GM18519 (cell line): ENCODE measurements around the gene SCRT2.

Source experiments
- ATAC-seq: cut with Tn5 transposase; IDR thresholded peaks from one replicate; pipeline ENCODE4 v1.9.1; 2021; ENCODE audit warnings: mild to moderate bottlenecking, moderate library complexity; ENCODE audit not compliant: unreplicated experiment, low FRiP score

The SCRT2 gene

DNA sequence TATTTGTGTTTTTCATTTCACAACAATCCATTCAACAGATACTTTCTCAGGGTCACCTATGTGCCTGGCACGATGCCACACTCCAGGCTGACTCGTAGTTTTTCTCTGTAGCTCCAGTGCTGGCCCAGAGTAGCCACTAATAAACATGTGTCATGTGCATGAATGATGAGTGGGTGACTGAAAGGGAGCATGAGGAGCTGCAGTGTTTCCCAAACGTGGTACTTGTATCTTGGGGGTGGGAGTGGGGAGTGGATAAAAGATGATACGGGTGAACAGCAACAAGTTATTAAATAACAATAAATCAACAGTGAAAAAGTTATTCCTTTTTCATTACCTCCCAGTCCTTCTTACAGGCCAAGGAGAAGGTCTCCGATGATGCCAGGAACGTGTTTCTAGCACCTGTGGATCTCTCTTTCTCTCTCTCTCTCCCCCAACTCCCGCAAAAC, 39.7 kb downstream of the SCRT2 start:
- ATAC-seq = no peak

DNA sequence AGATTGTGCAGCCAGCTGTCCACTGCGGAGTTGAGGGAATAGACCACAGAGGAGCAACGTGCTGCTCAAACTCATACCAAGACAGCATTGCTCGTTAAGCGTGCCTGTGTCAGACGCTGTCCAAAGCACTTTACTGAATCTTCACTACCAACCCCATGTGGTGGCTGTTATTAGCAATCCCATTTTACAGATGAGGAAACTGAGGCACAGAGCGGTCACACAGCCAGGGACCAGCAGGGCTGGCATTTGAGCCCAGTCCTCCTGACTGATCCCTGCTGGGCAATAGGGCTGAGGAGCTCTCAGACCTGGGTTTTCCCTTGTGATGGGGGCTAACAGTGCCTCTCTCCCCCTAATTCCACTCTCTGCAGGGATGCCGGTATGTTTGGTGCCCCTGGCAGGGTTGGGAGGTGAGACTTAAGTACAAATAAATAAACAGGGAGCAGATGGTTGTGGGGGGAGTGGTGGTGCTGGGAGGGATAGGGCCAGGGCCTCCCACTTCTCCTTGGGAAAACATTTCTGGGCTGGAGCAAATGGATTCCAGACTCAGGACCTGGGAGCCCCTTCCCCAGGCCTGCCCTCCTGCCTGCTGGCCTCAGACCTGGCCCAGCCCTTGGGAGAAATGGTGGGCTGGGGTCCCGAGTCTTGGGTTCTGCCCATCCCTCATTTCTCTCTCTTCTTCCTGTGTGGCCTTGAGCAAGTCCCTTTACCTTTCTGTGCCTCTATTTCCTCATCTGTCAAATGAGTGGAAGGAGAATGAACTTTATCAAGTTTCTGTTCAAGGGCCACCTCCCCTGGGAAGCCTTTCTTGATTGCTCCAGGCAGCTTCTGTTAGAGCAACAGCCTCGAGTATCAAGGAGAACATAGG, 40.3 kb downstream of the SCRT2 start:
- ATAC-seq = no peak

DNA sequence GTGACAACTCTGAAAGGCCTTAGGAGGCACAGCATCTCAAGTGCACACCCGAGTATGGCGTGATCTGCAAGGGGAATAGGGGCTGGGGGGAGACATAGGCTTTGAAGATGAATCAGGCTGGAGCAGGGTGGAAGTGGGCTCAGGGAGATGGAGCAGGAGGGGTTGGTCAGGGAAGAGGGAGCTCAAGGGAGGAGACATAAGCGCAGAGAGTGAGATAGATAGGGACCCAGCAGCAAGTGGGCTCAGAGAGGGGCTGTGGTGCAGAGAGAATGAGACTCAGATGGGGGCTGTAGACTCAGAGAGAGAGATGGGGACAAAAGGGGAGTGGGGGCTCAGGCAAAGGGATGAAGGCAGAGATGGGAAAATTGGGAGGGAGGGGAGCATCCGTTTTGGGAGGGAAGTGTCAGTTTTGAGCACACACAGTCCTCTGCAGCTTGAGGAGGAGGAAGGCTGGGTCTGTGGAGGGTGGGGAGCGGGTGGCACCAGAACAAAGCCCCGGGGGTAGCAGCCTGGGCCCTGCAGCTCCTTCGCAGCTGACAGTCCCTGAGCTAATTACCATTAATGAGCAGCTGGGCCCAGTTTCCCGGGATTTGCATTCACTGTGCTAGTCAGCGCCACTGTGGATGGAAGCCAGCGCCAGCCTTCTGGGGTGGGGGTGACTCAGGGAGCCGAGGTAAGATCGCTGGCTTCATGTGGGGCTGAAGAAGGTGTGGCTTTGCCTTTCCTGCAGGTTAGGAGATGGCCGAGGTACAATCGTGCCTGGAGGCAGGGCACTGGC, 41.3 kb downstream of the SCRT2 start:
- no peak for ATAC-seq

DNA sequence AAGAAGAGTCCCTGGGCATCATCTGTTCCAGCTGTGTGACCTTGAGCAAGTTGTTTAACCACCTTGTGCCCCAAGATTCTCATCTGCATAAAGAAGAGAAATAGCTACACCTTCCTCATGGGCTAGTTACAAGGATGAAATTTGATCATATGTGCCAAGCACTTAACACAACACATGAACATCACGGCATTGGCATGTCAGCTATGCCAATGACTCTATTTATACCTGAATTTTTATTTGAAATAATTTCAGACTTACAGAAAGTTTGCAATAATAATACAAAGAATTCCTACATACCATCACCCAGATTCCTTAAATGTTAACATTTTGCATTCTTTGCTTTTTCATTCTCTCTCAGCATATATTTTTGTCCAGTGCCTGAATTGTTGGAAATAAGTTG, 44.5 kb downstream of the SCRT2 start:
- no peak for ATAC-seq

DNA sequence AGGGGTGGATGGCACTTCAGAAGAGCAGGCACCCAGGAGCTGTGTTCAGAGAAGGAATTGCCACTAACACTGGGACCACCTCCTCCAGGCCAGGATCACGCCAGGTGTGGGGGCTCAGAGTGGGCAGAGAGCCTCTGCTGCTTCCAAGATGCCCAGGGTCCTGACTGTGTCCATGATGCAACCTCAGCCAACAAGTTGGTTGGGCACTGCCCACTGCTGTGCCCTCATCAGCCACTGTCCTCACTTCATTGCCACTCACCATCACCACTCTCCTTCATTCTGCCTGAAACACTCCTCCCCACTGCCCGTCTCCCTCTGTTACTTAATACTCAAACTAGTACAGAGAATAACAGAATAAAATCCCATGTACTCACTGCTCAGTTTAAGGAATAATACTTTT, 49.0 kb downstream of the SCRT2 start:
- no peak for ATAC-seq

DNA sequence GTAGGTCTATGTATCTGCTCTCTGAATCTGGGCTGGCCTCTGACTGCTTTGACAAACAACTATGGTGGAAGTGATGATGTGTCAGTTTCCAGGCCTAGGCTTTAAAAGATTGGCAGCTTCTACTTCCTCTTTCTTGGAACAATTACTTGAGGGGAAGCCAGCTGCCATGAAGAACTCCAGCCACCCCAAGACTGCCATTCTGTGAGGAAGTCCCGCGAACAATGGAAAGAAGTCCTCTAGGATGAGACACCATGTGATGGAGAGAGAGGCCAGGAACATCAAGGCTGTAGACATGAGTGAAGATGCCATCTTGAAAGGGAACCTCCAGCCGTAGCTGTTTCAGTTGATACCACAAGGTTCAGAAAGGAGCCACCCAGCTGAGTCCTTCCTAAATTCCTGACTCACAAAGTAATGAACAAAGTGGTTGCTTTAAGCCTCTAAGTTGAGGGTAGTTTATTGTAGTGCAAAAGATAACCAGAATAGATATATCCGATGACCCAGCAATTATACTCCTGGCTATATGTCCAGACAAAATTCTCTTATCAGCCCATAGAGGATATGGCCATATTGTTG, 50.2 kb downstream of the SCRT2 start:
- no peak for ATAC-seq

DNA sequence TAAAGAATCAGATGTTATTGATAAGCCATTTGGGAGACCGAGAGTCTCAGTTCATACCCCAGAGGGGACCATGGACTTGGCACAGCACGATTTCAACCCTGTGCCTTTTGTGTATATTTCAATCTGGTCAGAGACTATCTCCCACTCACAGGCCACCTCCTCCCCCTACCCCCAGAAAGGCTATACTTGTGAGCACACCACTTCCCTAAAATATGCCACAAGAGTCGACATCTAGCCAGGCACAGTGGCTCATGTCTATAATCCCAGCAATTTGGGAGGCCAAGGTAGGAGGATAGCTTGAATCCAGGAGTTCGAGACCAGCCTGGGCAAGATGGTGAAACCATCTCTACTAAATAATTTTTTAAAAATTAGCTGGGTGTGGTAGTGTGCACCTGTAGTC, 51.9 kb downstream of the SCRT2 start:
- no peak for ATAC-seq

DNA sequence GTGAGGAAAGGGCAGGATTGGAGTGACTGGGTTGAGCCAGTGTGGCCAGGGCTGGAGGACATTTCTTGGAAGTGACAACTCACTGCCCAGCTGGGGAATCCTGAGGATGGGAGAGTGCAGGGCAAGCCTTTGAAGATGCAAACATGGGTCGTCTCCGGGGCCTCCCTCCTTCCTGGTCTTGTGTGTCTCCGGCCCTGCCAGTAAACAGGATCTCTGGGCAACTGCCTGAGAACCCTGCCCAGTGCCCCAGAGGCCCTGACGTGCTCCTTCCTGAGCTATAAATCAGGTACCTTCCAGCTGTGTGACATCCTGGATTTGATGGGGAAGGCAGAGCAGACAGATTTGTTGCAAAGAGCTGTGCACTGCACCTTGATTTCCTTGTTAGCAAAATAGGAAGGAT, 52.6 kb downstream of the SCRT2 start:
- ATAC-seq = no peak

DNA sequence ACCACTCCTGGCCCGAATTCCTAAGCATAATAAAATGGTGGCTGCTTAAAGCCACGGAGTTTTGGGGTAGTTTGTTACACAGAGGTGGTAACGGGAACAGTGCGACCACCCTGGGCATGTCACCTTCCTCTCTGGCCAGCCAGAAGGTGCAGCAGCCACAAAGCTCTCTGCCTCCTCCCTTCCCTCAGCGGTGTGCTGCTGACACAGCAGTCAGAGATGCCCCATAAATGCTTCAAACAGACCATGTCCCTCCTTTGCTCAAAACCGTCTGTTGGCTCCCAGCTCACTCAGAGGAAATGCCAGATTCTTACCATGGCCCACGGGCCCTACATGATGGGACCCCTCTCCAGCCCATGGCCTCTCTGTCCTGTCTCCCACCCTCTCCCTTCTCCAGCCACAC, 53.4 kb downstream of the SCRT2 start:
- ATAC-seq = no peak

DNA sequence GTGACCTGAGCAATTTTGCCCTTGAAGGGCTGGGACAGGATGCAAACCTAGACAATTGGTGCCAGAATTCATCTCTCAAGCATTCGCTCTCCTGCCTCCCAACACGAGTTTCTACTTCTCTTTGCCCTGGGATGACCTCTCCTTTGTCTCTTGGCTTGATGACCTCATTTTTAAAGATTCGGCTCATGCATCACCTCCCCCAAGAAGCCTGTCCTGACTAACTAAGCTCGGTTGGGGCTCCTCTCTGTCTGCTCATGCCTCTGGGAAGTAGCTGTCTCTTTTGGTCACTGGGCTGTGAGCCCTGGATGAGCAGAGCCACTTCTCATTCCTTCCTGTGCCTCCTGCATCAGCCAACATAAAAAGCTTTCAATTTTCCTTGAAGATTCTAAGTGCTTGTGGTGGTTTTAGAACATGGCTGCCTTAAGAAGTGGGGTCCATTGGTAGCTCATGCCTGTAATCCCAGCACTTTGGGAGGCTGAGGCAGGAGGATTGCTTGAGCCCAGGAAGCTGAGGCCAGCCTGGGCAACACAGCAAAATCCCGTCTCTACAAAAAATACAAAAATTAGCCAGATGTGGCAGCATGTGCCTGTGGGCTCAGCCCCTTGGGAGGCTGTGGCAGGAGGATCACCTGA, 54.4 kb downstream of the SCRT2 start:
- no peak for ATAC-seq

DNA sequence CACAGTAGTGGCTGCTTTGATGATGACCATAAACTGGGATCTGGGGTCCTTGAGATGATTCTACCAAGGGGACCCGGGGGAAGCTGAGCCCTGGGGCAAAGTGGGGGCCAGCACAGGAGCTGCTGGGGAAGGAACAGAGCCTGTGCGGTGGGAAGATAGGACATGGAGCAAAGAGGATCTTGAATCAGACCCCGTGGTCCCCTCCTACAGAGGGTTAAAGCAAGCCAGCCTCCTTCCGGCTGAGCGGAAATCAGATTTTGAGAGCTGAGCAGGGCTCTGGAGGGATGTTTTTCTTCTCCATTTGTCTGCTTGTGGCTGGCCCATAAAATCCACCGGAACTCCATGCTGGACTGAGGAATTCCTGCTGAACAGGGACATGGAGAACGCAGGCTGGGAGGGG, 55.4 kb downstream of the SCRT2 start:
- ATAC-seq = no peak

DNA sequence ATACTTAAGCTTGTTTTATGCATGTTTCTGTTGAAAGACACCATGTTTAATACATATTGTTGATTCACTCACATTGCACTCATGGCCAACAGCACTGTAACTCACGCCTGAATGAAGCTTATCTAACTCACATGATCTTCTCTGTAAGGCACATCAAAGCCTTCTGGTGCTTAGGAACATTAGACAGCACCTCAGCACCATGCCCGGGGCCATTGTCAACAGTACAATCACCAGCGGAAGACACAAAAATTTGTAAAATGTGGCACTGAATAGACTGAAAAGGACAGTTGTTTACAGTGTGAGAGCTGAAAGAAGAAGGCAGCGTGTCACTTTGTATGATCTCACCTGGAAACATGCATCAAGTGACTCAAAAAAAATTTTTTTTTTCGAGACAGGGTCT, 56.6 kb downstream of the SCRT2 start:
- ATAC-seq = no peak

DNA sequence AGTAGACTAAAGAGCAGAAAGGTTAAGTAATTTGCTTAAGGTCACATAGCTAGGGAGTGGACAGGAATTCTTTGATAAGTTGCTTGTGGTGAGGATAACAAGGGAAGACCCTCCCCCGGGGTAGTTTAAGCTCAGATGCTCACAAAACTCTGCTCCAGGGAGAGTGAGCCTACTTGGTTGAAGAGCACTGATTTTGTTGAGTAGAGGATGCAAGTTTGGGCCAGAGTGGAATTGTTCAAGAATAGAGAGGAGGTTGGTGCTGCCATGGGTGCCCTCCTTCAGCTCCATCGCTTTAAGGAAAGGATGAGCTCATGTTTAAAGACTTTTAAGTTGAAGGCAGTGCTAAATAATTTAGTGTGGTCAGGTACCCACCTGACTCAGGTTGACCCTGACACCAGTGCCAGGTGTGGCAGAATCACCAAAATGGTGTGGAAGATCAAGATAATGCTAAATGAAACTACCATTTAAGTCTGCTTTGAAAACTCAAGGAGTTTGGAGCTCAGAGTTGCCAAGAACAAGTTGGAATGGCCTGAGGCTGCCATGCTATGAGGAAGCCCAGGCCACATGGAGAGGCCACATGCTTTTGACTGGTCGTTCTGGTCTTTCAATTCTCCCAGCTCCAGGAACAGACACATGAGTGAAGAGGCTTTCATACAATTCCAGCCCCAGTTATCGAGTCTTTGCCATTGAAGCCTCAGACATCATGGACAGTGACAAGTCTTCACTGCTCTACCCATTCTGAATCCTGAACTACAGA, 57.5 kb downstream of the SCRT2 start:
- ATAC-seq = no peak

DNA sequence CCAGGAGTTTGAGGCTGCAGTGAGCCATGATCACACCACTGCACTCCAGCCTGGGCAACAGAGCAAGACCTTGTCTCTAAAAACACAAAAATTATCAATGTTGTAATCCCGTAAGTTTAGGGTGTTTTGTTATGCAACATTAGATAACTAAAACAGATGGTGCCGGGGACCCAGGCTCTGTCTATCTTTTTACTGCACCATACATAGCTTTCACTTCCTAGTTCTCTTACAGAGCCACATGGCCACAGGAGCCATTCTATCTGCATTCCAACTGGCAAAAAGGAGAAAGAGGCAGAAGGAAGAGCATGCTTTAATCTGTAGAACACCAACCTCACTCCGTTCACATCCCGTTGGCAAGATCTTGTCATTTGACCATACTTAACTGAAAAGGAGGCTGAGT, 60.1 kb downstream of the SCRT2 start:
- ATAC-seq = no peak

DNA sequence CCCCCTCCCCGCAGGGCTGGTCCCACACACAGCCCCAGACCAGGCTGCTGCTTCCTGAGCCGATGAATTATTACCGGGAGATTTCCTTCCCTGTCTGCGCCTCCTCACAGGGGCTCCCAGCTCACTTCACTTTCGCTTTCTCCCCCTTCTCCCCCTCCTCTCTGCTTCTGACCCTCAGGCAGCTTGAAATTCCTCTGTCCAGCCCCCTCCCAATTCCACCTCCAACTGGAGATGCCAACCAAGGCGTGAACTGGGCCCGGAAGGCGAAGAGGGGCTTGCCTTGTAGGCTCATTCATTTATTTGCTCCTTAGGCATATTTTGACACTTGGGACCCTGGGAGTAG, 63.8 kb downstream of the SCRT2 start:
- ATAC-seq = no peak
